ENCODE measurements around the gene SPEG. TPM values are rescaled to one million over a fixed set of nuclear protein-coding genes. Genes with fewer than 3 reads are reported as not detected.

SPEG gene
- total RNA-seq, 1 donor from 2014 or later: 6.5 TPM

GRCh38 chr2:219525533-219526232 lies 91.0 kb downstream of the SPEG start:
- Histone ChIP-seq H3K9me3 (no peaks in the 10 kb centered on the region), H3K27me3 (ENCODE audit: low read depth) (peaks cover 96% of the 10 kb centered on the region), H3K4me3 (no peak overlapping the region), H3K4me1 (peaks cover 5% of the 10 kb centered on the region), H3K36me3 (no peaks in the 10 kb centered on the region), H3K27ac (no peak overlapping the region)
- TF ChIP-seq CTCF (IDR thresholded peaks at IDR 0.05): no peak
- intact Hi-C loops (cut with DNase I): no loop called here
- DNase-seq: no peak
- no peak for ATAC-seq

- ATAC-seq: no peak
- no peak overlapping the region for H3K4me3 ChIP-seq
- peaks cover 5% of the 10 kb centered on the region for H3K4me1 ChIP-seq
- TF ChIP-seq CTCF (IDR thresholded peaks at IDR 0.05): no peak
- H3K9me3 ChIP-seq: no peaks in the 10 kb centered on the region
- H3K36me3 ChIP-seq: no peaks in the 10 kb centered on the region
- intact Hi-C loops (cut with DNase I): no loop called here
- no peak for DNase-seq
- peaks cover 98% of the 10 kb centered on the region for H3K27me3 ChIP-seq (ENCODE audit: low read depth)
- H3K27ac ChIP-seq: no peak overlapping the region
Measured at GRCh38 chr2:219526320-219527075, 91.9 kb downstream of the SPEG start.

GRCh38 chr2:219527076-219527394 lies 92.4 kb downstream of the SPEG start:
- H3K27ac ChIP-seq: no peak overlapping the region
- DNase-seq (no peak), ATAC-seq (peak in 1 of 2 donors; percentile 31)
- H3K27me3 ChIP-seq (ENCODE audit: low read depth): peaks cover 98% of the 10 kb centered on the region
- H3K4me3 ChIP-seq: no peak overlapping the region
- H3K4me1 ChIP-seq: peaks cover 5% of the 10 kb centered on the region
- intact Hi-C loops (cut with DNase I): no loop called here
- TF ChIP-seq CTCF (IDR thresholded peaks at IDR 0.05): no peak
- no peaks in the 10 kb centered on the region for H3K9me3 ChIP-seq
- H3K36me3 ChIP-seq: no peaks in the 10 kb centered on the region

GRCh38 chr2:219527472-219527871 lies 92.8 kb downstream of the SPEG start:
- intact Hi-C loops (cut with DNase I): no loop called here
- H3K36me3 ChIP-seq: no peaks in the 10 kb centered on the region
- H3K9me3 ChIP-seq: no peaks in the 10 kb centered on the region
- no peak overlapping the region for H3K27ac ChIP-seq
- H3K27me3 ChIP-seq (ENCODE audit: low read depth): peaks cover 98% of the 10 kb centered on the region
- no peak for TF ChIP-seq CTCF (IDR thresholded peaks at IDR 0.05)
- DNase-seq: no peak
- ATAC-seq: no peak
- no peak overlapping the region for H3K4me3 ChIP-seq
- peaks cover 5% of the 10 kb centered on the region for H3K4me1 ChIP-seq

- intact Hi-C loops (cut with DNase I): loop anchor here (10.0 kb wide), 1 partner anchor 126 kb away; no protein-coding TSS in a partner anchor
- Histone ChIP-seq H3K9me3 (no peaks in the 10 kb centered on the region), H3K27me3 (ENCODE audit: low read depth) (peaks cover 80% of the 10 kb centered on the region), H3K4me3 (no peak overlapping the region), H3K4me1 (no peaks in the 10 kb centered on the region), H3K27ac (no peak overlapping the region), H3K36me3 (no peaks in the 10 kb centered on the region)
- TF ChIP-seq CTCF (IDR thresholded peaks at IDR 0.05): peak; percentile 96
- ATAC-seq: peak; percentile 90 to 91
- DNase-seq: peak; percentile 88
Measured at GRCh38 chr2:219530048-219530963, 95.7 kb downstream of the SPEG start.
